ENCODE results near the gene PDE4D. TPM values are rescaled to one million over a fixed set of nuclear protein-coding genes. Genes with fewer than 3 reads are reported as not detected.

The PDE4D gene
- total RNA-seq, 1 experiment from 2014 or later, result 3.3 TPM

DNA sequence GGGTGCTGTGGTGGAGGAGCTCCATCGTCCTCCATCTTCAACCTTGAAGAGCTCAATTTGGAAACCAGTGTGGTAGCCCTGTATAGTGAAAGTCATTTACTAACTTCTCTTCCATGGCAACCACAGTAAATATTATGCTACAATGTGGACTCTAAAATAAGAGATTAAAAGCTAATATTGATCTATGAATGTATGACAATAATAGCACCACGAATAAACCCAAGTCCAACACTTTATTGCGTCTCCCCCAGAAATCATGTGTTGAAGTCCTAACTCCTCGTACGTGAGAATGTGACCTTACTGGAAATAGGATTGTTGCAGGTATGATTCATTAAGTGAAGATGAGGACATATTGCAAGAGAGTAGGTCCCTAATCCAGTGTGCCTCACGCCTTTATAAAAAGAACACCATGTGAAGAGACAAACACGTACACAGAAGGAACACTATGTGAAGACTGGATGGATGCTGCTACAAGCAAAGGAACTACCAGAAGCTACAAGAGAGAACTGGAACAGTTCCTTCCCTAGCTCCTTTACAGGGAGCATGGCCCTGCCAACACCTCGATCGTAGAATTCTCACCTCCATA, 276.2 kb downstream of the PDE4D start (continued):
- TF ChIP-seq, protein P1, sequence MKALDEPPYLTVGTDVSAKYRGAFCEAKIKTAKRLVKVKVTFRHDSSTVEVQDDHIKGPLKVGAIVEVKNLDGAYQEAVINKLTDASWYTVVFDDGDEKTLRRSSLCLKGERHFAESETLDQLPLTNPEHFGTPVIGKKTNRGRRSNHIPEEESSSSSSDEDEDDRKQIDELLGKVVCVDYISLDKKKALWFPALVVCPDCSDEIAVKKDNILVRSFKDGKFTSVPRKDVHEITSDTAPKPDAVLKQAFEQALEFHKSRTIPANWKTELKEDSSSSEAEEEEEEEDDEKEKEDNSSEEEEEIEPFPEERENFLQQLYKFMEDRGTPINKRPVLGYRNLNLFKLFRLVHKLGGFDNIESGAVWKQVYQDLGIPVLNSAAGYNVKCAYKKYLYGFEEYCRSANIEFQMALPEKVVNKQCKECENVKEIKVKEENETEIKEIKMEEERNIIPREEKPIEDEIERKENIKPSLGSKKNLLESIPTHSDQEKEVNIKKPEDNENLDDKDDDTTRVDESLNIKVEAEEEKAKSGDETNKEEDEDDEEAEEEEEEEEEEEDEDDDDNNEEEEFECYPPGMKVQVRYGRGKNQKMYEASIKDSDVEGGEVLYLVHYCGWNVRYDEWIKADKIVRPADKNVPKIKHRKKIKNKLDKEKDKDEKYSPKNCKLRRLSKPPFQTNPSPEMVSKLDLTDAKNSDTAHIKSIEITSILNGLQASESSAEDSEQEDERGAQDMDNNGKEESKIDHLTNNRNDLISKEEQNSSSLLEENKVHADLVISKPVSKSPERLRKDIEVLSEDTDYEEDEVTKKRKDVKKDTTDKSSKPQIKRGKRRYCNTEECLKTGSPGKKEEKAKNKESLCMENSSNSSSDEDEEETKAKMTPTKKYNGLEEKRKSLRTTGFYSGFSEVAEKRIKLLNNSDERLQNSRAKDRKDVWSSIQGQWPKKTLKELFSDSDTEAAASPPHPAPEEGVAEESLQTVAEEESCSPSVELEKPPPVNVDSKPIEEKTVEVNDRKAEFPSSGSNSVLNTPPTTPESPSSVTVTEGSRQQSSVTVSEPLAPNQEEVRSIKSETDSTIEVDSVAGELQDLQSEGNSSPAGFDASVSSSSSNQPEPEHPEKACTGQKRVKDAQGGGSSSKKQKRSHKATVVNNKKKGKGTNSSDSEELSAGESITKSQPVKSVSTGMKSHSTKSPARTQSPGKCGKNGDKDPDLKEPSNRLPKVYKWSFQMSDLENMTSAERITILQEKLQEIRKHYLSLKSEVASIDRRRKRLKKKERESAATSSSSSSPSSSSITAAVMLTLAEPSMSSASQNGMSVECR (CRISPR knock-in tag; IDR thresholded peaks at IDR 0.05; ENCODE audit: borderline replicate concordance), result no peak
- TF ChIP-seq TCF7 (CRISPR knock-in tag; IDR thresholded peaks at IDR 0.05; ENCODE audit: low read depth) (no peak), ZSCAN18 (CRISPR knock-in tag; IDR thresholded peaks at IDR 0.05) (no peak), CBFB (CRISPR knock-in tag; IDR thresholded peaks at IDR 0.05; ENCODE audit: low read depth) (no peak), ATF3 (CRISPR knock-in tag; conservative IDR thresholded peaks at IDR 0.05) (no peak), CTCF (IDR thresholded peaks at IDR 0.05) (no peak), ZNF423 (CRISPR knock-in tag; IDR thresholded peaks at IDR 0.05) (no peak), PRDM15 (CRISPR knock-in tag; IDR thresholded peaks at IDR 0.05) (no peak), ATF2 (CRISPR knock-in tag; IDR thresholded peaks at IDR 0.05; ENCODE audit: borderline replicate concordance, low read depth) (no peak), MYBL2 (CRISPR knock-in tag; IDR thresholded peaks at IDR 0.05) (no peak), GABPB1 (CRISPR knock-in tag; IDR thresholded peaks at IDR 0.05) (no peak)
- TF ChIP-seq, protein P2, sequence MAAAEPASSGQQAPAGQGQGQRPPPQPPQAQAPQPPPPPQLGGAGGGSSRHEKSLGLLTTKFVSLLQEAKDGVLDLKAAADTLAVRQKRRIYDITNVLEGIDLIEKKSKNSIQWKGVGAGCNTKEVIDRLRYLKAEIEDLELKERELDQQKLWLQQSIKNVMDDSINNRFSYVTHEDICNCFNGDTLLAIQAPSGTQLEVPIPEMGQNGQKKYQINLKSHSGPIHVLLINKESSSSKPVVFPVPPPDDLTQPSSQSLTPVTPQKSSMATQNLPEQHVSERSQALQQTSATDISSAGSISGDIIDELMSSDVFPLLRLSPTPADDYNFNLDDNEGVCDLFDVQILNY (CRISPR knock-in tag; IDR thresholded peaks at IDR 0.05), result no peak
